ENCODE data around the gene SMDT1. TPM values are rescaled to one million over a fixed set of nuclear protein-coding genes. Genes with fewer than 3 reads are reported as not detected.
A peak's percentile ranks its signal among the peaks of the same experiment; 100 is the strongest.
"Not testable (repeated sequence)": the region's sequence is repeated elsewhere in the genome, so short reads cannot be mapped to it uniquely, and the experiment has no call there.

SMDT1 gene
- total and polyA plus RNA-seq, 9 of the 15 experiments (the other 6 are each of a cell fraction or from before 2014, with no cell fraction given), result 7.9 to 65.2 (median 14.3) TPM

- TF ChIP-seq CEBPB (tag; IDR thresholded peaks at IDR 0.05), result no peak
- TF ChIP-seq HNRNPUL1 (IDR thresholded peaks at IDR 0.05; ENCODE audit: low read length), result no peak
- TF ChIP-seq CREB1 (IDR thresholded peaks at IDR 0.05), result no peak
- no peak for TF ChIP-seq CREB1 (CRISPR knock-in tag; IDR thresholded peaks at IDR 0.05)
- TF ChIP-seq, protein P1, sequence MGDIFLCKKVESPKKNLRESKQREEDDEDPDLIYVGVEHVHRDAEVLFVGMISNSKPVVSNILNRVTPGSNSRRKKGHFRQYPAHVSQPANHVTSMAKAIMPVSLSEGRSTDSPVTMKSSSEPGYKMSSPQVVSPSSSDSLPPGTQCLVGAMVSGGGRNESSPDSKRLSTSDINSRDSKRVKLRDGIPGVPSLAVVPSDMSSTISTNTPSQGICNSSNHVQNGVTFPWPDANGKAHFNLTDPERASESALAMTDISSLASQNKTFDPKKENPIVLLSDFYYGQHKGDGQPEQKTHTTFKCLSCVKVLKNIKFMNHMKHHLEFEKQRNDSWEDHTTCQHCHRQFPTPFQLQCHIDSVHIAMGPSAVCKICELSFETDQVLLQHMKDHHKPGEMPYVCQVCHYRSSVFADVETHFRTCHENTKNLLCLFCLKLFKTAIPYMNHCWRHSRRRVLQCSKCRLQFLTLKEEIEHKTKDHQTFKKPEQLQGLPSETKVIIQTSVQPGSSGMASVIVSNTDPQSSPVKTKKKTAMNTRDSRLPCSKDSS (IDR thresholded peaks at IDR 0.05; ENCODE audit: low read depth, partially characterized antibody), result peak; percentile 32
- TF ChIP-seq PTBP1 (IDR thresholded peaks at IDR 0.05; ENCODE audit: low read depth, low read length), result no peak
- TF ChIP-seq TGIF2 (CRISPR knock-in tag; IDR thresholded peaks at IDR 0.05), result no peak
- no peak for TF ChIP-seq RBM25 (IDR thresholded peaks at IDR 0.05; ENCODE audit: low read depth, low read length, severe bottlenecking)
- TF ChIP-seq IRF9 (tag; IDR thresholded peaks at IDR 0.05), result no peak
Observed at GRCh38 chr22:42101199-42101598, 21.7 kb downstream of the SMDT1 start (continued).

- H3K79me2 ChIP-seq (ENCODE audit: control insufficient read depth, insufficient read depth, low read length); FAIRE-seq; DNase-seq (ENCODE audit: extremely low read depth in 1 of 4, low spot score in 3 of 4); H3K9me1 ChIP-seq (ENCODE audit: control insufficient read depth, insufficient read depth, low read length); H3K4me2 ChIP-seq (ENCODE audit: insufficient read depth, low read length); H2AFZ ChIP-seq (ENCODE audit: low read depth, low read length); in situ Hi-C loops (cut with MboI); H3K27ac ChIP-seq (ENCODE audit: extremely low read depth, low read depth, low read length); H4K20me1 ChIP-seq (replicated peaks; ENCODE audit: control insufficient read depth, insufficient read depth, low read length); H3K36me3 ChIP-seq (ENCODE audit: control insufficient read depth, insufficient read depth, low read length); ATAC-seq; intact Hi-C loops (cut with micrococcal nuclease); H3K27me3 ChIP-seq (ENCODE audit: control insufficient read depth in 2 of 2, insufficient read depth in 2 of 2, low read length in 2 of 2); CTCF ChIA-PET (ENCODE audit: low intra/inter-chr PET ratio); H3K9me3 ChIP-seq (replicated peaks; ENCODE audit: control insufficient read depth, insufficient read depth, low read depth, low read length); H3K4me1 ChIP-seq (replicated peaks in 1 of 2; ENCODE audit: control insufficient read depth in 2 of 2, insufficient read depth in 2 of 2, low read length in 2 of 2); POLR2A ChIA-PET; BruUV-seq (replicated peaks); H3K4me3 ChIP-seq; H3K9ac ChIP-seq (ENCODE audit: insufficient read depth in 1 of 2, low read depth in 2 of 2, low read length in 2 of 2): not testable (repeated sequence)
- TF ChIP-seq RFX1 (IDR thresholded peaks at IDR 0.05), result peak; percentile 39; the same call in 1 of the 2 replicates
- peak in 1 of 2 experiments; percentile 82; a peak in 2 of 3 replicates for TF ChIP-seq CBX3 (IDR thresholded peaks at IDR 0.05; ENCODE audit: borderline replicate concordance in 1 of 2, low read length in 2 of 2)
- TF ChIP-seq, protein P1 (IDR thresholded peaks at IDR 0.05; ENCODE audit: low read depth, partially characterized antibody), result peak; percentile 96
- TF ChIP-seq XRCC3 (IDR thresholded peaks at IDR 0.05), result peak; percentile 61; the same call in 1 of the 2 replicates
- peak; percentile 82; the same call in 1 of the 2 replicates for TF ChIP-seq CBX5 (IDR thresholded peaks at IDR 0.05; ENCODE audit: borderline replicate concordance, low read depth)
- TF ChIP-seq TRIM28 (IDR thresholded peaks at IDR 0.05), result peak; percentile 92
- TF ChIP-seq TRIM24 (IDR thresholded peaks at IDR 0.05), result peak in 1 of 2 experiments; percentile 39; a peak in 1 of 4 replicates
- TF ChIP-seq ZNF561 (CRISPR knock-in tag; conservative IDR thresholded peaks at IDR 0.05), result peak; percentile 81
- 37% methylated on average over 6 of the region's 6 CpGs for WGBS (ENCODE audit: insufficient coverage, low coverage, missing lambda C conversion rate)
Observed at GRCh38 chr22:42104332-42104860, 24.9 kb downstream of the SMDT1 start.

All from K562 (cell line).